K562 treated with DMSO at 1 percent for 48 hours (cell line): ENCODE measurements around the gene RTP1. TPM values are rescaled to one million over a fixed set of nuclear protein-coding genes. Genes with fewer than 3 reads are reported as not detected.

Experiments used
- total RNA-seq: library from RNA; unstranded; fragments of 300-600 nt; gene quantifications from 2 replicates; pipeline ENCODE4 v1.2.3, GENCODE V29; 2022; ENCODE audit warnings: low replicate concordance; ENCODE audit errors: extremely low read depth

Gene RTP1, protein sequence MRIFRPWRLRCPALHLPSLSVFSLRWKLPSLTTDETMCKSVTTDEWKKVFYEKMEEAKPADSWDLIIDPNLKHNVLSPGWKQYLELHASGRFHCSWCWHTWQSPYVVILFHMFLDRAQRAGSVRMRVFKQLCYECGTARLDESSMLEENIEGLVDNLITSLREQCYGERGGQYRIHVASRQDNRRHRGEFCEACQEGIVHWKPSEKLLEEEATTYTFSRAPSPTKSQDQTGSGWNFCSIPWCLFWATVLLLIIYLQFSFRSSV
- not detected in 2 replicates for total RNA-seq

GRCh38 chr3:187197335-187197649 is at the start of gene RTP1:
TSS of gene RTP1 (plus strand) at chr3:187197486. CDS start at chr3:187197516, 30 bp downstream.

Other genes starting within 250 kb of the RTP1 start
- not detected in 2 replicates for gene RPL39L, start 58.0 kb upstream of the RTP1 start, total RNA-seq
- gene MASP1, start 94.3 kb downstream of the RTP1 start, total RNA-seq: not detected in 2 replicates
- gene RTP4, start 170.9 kb downstream of the RTP1 start, total RNA-seq: not detected in 2 replicates